B cell (primary cell): Measurements from ENCODE around the gene DOK7. TPM values are rescaled to one million over a fixed set of nuclear protein-coding genes. Genes with fewer than 3 reads are reported as not detected.

Experiments used
- ATAC-seq: fragments of 200-7000 bp; cut with Tn5 transposase; one replicate; pipeline ENCODE4 v1.10.0; 2021; ENCODE audit warnings: low read depth, mild to moderate bottlenecking, moderate number of reproducible peaks, moderate library complexity
- CTCF ChIA-PET: fragments of 350-600 bp; sonication (Branson Sonifier 250); formaldehyde crosslinking; loops from one replicate; lab custom pipeline; 2021; ENCODE audit warnings: antibody characterized with exemption, inconsistent platforms; lab: Charles Lee
- POLR2A ChIA-PET: fragments of 350-600 bp; sonication (Branson Sonifier 250); formaldehyde crosslinking; loops from one replicate; lab custom pipeline; 2021; ENCODE audit warnings: antibody characterized with exemption; lab: Charles Lee
- DNase-seq: peaks from one replicate; pipeline ENCODE4 v3.0.0; 2013
- H2AFZ ChIP-seq: 2 replicates; pipeline ENCODE4 v1.6.1; 2012; ENCODE audit warnings: mild to moderate bottlenecking, low read depth, low read length; ENCODE audit not compliant: insufficient read depth, poor library complexity, severe bottlenecking
- H3K27ac ChIP-seq, 2 donors: 1 replicate in 1 of 2; 2 replicates in 1 of 2; pipeline ENCODE4 v1.5.1; 2012 to 2013; ENCODE audit warnings: low read length in 2 of 2, mild to moderate bottlenecking in 2 of 2, moderate library complexity in 1 of 2
- H3K27me3 ChIP-seq, 4 experiments: fragments of 200-600 bp in 1 of 4; sonication (generic) in 1 of 4; replicated peaks in 1 of 4; 1 replicate in 2 of 4; 2 replicates in 2 of 4; pipeline versions ENCODE4 v1.6.1 to v1.7.0; 2013 to 2016; ENCODE audit warnings: low read length in 3 of 4, mild to moderate bottlenecking in 2 of 4, mixed read lengths in 1 of 4, moderate library complexity in 1 of 4; ENCODE audit not compliant: insufficient read depth in 4 of 4, control insufficient read depth in 3 of 4; ENCODE audit errors: control extremely low read depth in 1 of 4
- H3K36me3 ChIP-seq, 2 experiments: replicated peaks in 1 of 2; 1 replicate in 1 of 2; 2 replicates in 1 of 2; pipeline versions ENCODE4 v1.6.1 to v1.7.1; 2013; ENCODE audit warnings: low read length in 1 of 2; ENCODE audit not compliant: insufficient read depth in 2 of 2, control insufficient read depth in 1 of 2; ENCODE audit errors: control extremely low read depth in 1 of 2, extremely low read depth in 1 of 2
- H3K4me1 ChIP-seq, 2 donors: fragments of 200-600 bp in 1 of 2; sonication (generic) in 1 of 2; 1 replicate in 1 of 2; 2 replicates in 1 of 2; pipeline versions ENCODE4 v1.5.1 to v1.6.1; 2013 to 2017; ENCODE audit warnings: low read length in 2 of 2; ENCODE audit not compliant: control insufficient read depth in 2 of 2, insufficient read depth in 2 of 2
- H3K4me2 ChIP-seq: replicated peaks from 2 replicates; pipeline ENCODE3; 2012; ENCODE audit warnings: mild to moderate bottlenecking, low read depth, low read length; ENCODE audit not compliant: poor library complexity, severe bottlenecking
- H3K4me3 ChIP-seq, 5 experiments: fragments of 200-600 bp in 1 of 5; sonication (generic) in 1 of 5; 1 replicate in 3 of 5; 2 replicates in 2 of 5; pipeline versions ENCODE4 v1.5.1 to v1.7.0; 2011 to 2016; ENCODE audit warnings: low read length in 4 of 5, mild to moderate bottlenecking in 4 of 5, low read depth in 2 of 5, control low read depth in 1 of 5, moderate library complexity in 1 of 5; ENCODE audit not compliant: insufficient read depth in 1 of 5; ENCODE audit errors: control extremely low read depth in 1 of 5, extremely low read depth in 1 of 5
- H3K79me2 ChIP-seq: fragments of 200-600 bp; sonication (generic); one replicate; pipeline ENCODE4 v1.6.0; 2016; ENCODE audit warnings: low read length; ENCODE audit not compliant: control insufficient read depth, insufficient read depth
- H3K9ac ChIP-seq: fragments of 200-600 bp; sonication (generic); 2 replicates; pipeline ENCODE4 v1.6.1; 2017; ENCODE audit warnings: mild to moderate bottlenecking, low read length, moderate library complexity
- H3K9me3 ChIP-seq, 3 donors: one replicate each; pipeline versions ENCODE4 v1.6.1 to v1.7.1; 2013; ENCODE audit warnings: low read length in 2 of 3; ENCODE audit not compliant: control insufficient read depth in 2 of 3, insufficient read depth in 1 of 3; ENCODE audit errors: control extremely low read depth in 1 of 3
- H4K20me1 ChIP-seq: 2 replicates; pipeline ENCODE4 v1.6.0; 2012; ENCODE audit warnings: mild to moderate bottlenecking, low read length; ENCODE audit not compliant: insufficient read depth, control insufficient read depth, poor library complexity, severe bottlenecking
- H3K27ac Mint-ChIP-seq: one replicate; pipeline ENCODE4 v1.8.0; 2021; ENCODE audit warnings: mixed read lengths
- H3K27me3 Mint-ChIP-seq: one replicate; pipeline ENCODE4 v1.8.0; 2021; ENCODE audit warnings: mixed read lengths
- H3K4me1 Mint-ChIP-seq: one replicate; pipeline ENCODE4 v1.8.0; 2021; ENCODE audit warnings: mixed read lengths
- H3K4me3 Mint-ChIP-seq: one replicate; pipeline ENCODE4 v1.8.0; 2021; ENCODE audit warnings: mixed read lengths
- H3K9me3 Mint-ChIP-seq: one replicate; pipeline ENCODE4 v1.8.0; 2022; ENCODE audit warnings: mixed read lengths; ENCODE audit not compliant: insufficient read depth
- CTCF ChIP-seq: fragments of 200-600 bp; IDR thresholded peaks from one replicate; pipeline ENCODE4 v1.8.0; 2022; ENCODE audit warnings: antibody characterized with exemption, mild to moderate bottlenecking
- EZH2 ChIP-seq: IDR thresholded peaks from 2 replicates; pipeline ENCODE4 v1.6.1; 2012; ENCODE audit warnings: borderline replicate concordance, low read depth, mild to moderate bottlenecking, moderate library complexity, low read length; ENCODE audit not compliant: insufficient read depth, poor library complexity, severe bottlenecking
- WGBS: methylation state at CpG from one replicate; pipeline ENCODE4 v1.1.5; 2013; ENCODE audit warnings: missing lambda C conversion rate; ENCODE audit not compliant: insufficient coverage; 5-methylcytosine and 5-hydroxymethylcytosine counted together
- intact Hi-C: fragments of 100-400 bp; cut with micrococcal nuclease; formaldehyde crosslinking; loops from one replicate; pipeline ENCODE4 v1.10.0; 2022
- polyA plus RNA-seq: library from polyadenylated mRNA; depleted of rRNA; stranded (reverse); fragments of >200 nt; gene quantifications from 2 replicates; pipeline ENCODE4 v1.2.3, GENCODE V29; 2012
- total RNA-seq, 2 donors: library from RNA; stranded (reverse); fragments of 120-200 nt in 1 of 2; gene quantifications; 1 replicate in 1 of 2; 2 replicates in 1 of 2; pipeline versions ENCODE4 v1.2.3 to v1.2.4, GENCODE V29; 2013 to 2022

The DOK7 gene
- total and polyA plus RNA-seq, 2 donors (not counting 1 experiment from before 2014, with no cell fraction given): 24.1 to 24.8 TPM

GRCh38 chr4:3473996-3474765, 11.1 kb downstream of the DOK7 start:
- H3K9ac ChIP-seq: no peak overlapping the region
- no peak overlapping the region for H3K4me2 ChIP-seq
- no peak overlapping the region for H2AFZ ChIP-seq
- H3K9me3 Mint-ChIP-seq: no peaks in the 10 kb centered on the region
- ChIA-PET POLR2A (no interaction called here), CTCF (no interaction called here)
- no peaks in the 10 kb centered on the region for H3K79me2 ChIP-seq
- peaks cover 0 to 12% (median 1%) of the 10 kb centered on the region in 4 experiments for H3K27me3 ChIP-seq
- no peak overlapping the region for H3K4me3 ChIP-seq
- TF ChIP-seq CTCF: no peak
- TF ChIP-seq EZH2: no peak
- H3K27ac Mint-ChIP-seq: no peak overlapping the region
- no peak for DNase-seq
- no peaks in the 10 kb centered on the region for H3K4me1 Mint-ChIP-seq
- no peak overlapping the region for H3K27ac ChIP-seq
- no peaks in the 10 kb centered on the region for H3K36me3 ChIP-seq
- H3K27me3 Mint-ChIP-seq: no peaks in the 10 kb centered on the region
- no peaks in the 10 kb centered on the region for H3K4me1 ChIP-seq
- H3K4me3 Mint-ChIP-seq: no peak overlapping the region
- intact Hi-C loops: no loop called here
- no peaks in the 10 kb centered on the region for H3K9me3 ChIP-seq
- no peak for ATAC-seq
- 83% methylated on average over 9 of the region's 13 CpGs for WGBS
- H4K20me1 ChIP-seq: no peaks in the 10 kb centered on the region

- CTCF ChIA-PET: no interaction called here
- Mint-ChIP-seq H3K4me3 (no peak overlapping the region), H3K27me3 (no peaks in the 10 kb centered on the region), H3K4me1 (peaks cover 2% of the 10 kb centered on the region), H3K9me3 (no peaks in the 10 kb centered on the region), H3K27ac (no peak overlapping the region)
- Histone ChIP-seq H3K4me1 (peaks cover 0 to 2% of the 10 kb centered on the region in 2 donors), H2AFZ (no peak overlapping the region), H3K36me3 (no peaks in the 10 kb centered on the region), H3K27me3 (peaks cover 0 to 12% (median 1%) of the 10 kb centered on the region in 4 experiments), H3K4me3 (no peak overlapping the region), H3K27ac (no peak overlapping the region), H4K20me1 (no peaks in the 10 kb centered on the region), H3K9ac (no peak overlapping the region), H3K79me2 (no peaks in the 10 kb centered on the region), H3K4me2 (no peak overlapping the region), H3K9me3 (no peaks in the 10 kb centered on the region)
- TF ChIP-seq CTCF (no peak), EZH2 (no peak)
- POLR2A ChIA-PET: no interaction called here
- intact Hi-C loops: no loop called here
- DNase-seq: no peak
- 85% methylated on average over 13 of the region's 15 CpGs for WGBS
- no peak for ATAC-seq
Measured at GRCh38 chr4:3475041-3475712, 12.1 kb downstream of the DOK7 start.
